SKM-1 (cell line): ENCODE data around the gene FEV.

Experiments
- DNase-seq: peaks from one replicate; lab custom pipeline; 2025; ENCODE audit not compliant: unreplicated experiment; lab: John Stamatoyannopoulos, UW

The FEV gene

GRCh38 chr2:218979846-218980734, 4.9 kb downstream of the FEV start:
- DNase-seq: peak; percentile 39

DNA sequence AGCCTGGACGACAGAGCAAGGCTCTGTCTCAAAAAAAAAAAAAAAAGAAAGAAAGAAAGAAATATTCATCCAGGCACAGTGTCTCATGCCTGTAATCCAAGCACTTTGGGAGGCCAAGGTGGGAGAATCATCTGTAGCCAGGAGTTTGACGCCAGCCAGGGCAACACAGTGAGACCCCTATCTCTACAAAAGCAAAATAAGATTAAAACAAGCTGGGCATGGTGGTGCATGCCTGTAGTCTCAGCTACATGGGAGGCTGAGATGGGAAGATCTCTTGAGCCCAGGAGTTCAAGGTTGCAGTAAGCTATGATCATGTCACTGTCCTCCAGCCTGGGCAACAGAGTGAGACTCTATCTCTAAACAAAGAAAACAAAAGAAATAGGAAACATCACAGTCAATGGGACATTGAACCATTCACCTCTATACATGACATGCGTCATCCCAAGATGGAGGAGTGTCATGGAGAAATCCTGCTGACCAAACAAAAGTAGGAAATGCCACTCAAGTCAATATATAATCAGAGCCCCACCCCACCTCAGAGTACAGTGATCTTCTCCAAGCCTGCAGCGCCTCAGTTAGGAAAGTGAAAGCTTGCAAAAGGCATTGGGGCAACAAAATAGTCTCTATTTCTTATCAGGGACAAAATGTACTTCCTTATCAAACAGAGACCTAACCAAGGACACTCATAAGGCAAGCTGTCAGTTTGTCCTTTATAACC, 9.8 kb downstream of the FEV start:
- no peak for DNase-seq

GRCh38 chr2:218970894-218971293, 14.1 kb downstream of the FEV start:
- DNase-seq: no peak

- no peak for DNase-seq
These were observed 20.8 kb downstream of the FEV start for GRCh38 chr2:218964041-218964771.

GRCh38 chr2:218963601-218964000, 21.4 kb downstream of the FEV start:
- no peak for DNase-seq

DNA sequence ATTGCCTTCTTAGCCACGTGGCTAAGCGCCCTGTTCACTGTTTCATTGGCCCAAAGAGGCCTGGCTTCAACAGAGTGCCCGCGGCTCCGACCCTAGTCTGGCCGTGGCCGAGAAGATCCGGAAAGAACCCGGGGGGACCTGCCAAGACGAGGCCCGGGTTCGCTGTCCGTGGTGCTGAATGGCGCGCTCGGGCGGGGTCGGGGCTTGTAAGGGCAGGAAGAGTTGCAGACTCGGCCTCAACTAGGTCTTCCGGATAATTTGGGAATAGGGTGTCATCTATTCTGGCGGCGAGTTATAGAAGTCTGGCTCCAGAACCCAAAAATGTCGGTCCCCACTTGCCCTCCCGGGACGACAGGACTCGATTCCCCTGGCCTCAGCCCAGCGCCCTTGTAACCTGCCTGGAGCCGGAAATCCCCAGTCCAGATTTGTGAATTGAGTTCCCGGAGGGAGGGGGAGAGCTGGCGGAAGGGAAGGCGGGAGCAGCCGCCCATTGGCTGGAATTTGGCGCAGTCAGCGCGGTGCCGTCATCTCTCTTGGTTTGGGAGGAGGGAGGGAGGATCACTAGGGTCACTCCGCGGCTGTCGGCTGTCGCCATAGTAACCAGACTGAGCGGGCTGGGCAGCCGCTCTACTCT, 22.0 kb downstream of the FEV start:
- no peak for DNase-seq

GRCh38 chr2:218961651-218962570, 23.1 kb downstream of the FEV start:
- DNase-seq: no peak

- no peak for DNase-seq
These were observed 23.8 kb downstream of the FEV start for GRCh38 chr2:218961229-218961628.

GRCh38 chr2:218960309-218961165, 24.4 kb downstream of the FEV start:
- no peak for DNase-seq

DNA sequence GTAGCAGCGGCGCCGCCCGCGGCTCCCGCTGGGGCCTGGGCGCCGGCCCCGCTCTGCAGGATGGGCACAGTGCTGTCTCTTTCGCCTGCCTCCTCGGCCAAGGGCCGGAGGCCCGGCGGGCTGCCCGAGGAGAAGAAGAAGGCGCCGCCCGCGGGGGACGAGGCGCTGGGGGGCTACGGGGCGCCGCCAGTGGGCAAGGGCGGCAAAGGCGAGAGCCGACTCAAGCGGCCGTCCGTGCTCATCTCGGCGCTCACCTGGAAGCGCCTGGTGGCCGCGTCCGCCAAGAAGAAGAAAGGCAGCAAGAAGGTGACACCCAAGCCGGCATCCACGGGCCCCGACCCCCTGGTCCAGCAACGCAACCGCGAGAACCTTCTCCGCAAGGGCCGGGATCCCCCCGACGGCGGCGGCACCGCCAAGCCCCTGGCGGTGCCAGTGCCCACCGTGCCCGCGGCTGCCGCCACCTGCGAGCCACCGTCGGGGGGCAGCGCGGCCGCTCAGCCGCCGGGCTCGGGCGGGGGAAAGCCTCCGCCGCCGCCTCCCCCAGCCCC, 25.1 kb downstream of the FEV start:
- DNase-seq: no peak

GRCh38 chr2:218959141-218959731, 25.7 kb downstream of the FEV start, which contains the start of gene CDK5R2:
Gene CDK5R2, plus strand, starts transcription at chr2:218959666. Its CDS starts 155 bp downstream, at chr2:218959821.
- no peak for DNase-seq

DNA sequence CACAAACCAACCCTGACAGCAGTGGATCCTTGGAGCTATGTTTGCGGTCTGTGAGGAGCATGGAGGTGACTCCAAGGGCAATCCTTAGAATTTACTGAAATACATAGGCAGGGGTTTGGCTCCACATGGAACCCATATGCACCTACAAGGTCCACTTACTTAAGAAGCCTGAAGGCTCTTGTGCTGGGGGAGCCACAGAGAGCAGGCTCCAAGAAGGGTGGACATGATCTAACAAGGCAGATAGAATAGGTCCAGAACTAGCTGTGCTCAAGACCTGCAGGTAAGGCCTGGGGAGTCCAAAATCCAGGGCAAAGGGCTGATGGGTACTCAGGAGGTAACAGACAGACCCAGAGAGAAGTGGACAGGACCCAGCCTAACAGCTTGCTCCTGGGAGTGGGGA, 26.7 kb downstream of the FEV start:
- no peak for DNase-seq

- no peak for DNase-seq
These were observed 27.3 kb downstream of the FEV start for GRCh38 chr2:218957671-218958070.

DNA sequence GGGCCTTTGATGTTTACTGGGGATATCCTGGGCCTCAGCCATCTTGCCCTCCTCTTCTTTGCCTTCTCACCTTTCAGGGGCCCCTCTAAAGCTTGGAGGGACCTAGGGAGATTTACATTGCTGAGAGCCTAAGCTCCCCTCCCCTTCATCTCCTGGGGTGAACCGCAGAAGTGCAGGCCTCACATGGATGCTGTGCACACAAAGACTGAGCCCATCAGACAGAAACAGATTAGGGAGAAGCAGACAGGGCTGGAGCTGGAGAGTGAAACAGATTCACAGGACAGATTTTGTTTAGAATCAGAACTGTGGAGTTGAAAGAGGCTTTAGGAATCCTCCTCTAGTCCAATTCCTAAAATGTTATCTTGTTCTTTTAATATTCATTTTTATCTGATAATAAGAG, 28.9 kb downstream of the FEV start:
- DNase-seq: no peak

DNA sequence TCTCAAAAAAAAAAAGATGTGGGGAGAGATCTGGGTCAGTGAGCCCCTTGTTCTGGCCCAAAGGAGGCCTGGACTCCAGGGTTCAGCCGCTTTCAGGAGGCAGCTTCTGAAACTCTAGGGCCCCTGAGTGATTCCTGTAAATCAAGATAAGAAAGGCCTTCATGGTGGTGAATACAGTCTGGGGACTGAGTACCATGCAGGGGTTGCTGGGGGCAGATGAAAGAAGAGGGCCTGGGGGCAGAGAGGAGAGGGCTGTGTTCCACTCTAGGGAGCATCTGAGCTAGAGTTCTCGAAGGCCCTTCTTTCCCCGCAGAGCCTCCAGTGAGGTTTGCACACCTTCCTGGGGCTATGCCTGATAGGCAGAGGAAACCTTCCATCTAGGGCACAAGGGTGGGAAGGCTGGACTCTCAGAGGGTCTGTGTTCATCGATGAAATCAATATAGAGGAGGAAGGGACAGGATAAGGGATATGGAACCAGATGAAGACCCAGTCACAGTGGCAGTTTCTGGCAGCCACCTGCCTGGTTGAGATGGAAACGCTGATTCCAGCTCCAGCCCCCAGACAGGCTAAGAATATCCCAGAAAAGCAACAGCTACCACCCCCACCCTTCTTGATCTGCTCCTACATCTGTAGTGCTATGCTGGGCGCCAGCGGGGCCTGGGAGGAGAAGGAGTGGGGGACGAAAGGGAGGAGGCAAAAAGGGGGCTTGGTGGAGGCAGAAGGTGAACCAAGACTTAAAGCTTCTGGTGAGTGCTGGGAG, 30.3 kb downstream of the FEV start:
- no peak for DNase-seq

- DNase-seq: no peak
These were observed 31.5 kb downstream of the FEV start for GRCh38 chr2:218953366-218953954.

- no peak for DNase-seq
These were observed 32.8 kb downstream of the FEV start for GRCh38 chr2:218952160-218952559.
